GM23248 (cell line): Measurements from ENCODE around the gene AFM. TPM values are rescaled to one million over a fixed set of nuclear protein-coding genes. Genes with fewer than 3 reads are reported as not detected.

Experiments
- DNase-seq: peaks from one replicate; pipeline ENCODE4 v3.0.0-alpha.2; 2015
- H2AFZ ChIP-seq: fragments of 200-600 bp; sonication (generic); 2 replicates; pipeline ENCODE4 v1.6.1; 2016; ENCODE audit warnings: antibody characterized with exemption
- H3F3A ChIP-seq: fragments of 200-600 bp; sonication (generic); 2 replicates; pipeline ENCODE4 v1.6.1; 2016; ENCODE audit warnings: mild to moderate bottlenecking, antibody characterized with exemption, mixed run types; ENCODE audit not compliant: insufficient read depth
- H3K27ac ChIP-seq: fragments of 200-600 bp; sonication (generic); 2 replicates; pipeline ENCODE4 v1.5.1; 2016; ENCODE audit warnings: mild to moderate bottlenecking
- H3K27me3 ChIP-seq: fragments of 200-600 bp; sonication (generic); replicated peaks from 2 replicates; pipeline ENCODE4 v1.6.1; 2016; ENCODE audit warnings: mild to moderate bottlenecking; ENCODE audit not compliant: insufficient read depth
- H3K36me3 ChIP-seq: fragments of 200-600 bp; sonication (generic); 2 replicates; pipeline ENCODE4 v1.6.1; 2016; ENCODE audit warnings: low read depth, mild to moderate bottlenecking
- H3K4me1 ChIP-seq: fragments of 200-600 bp; sonication (generic); 2 replicates; pipeline ENCODE4 v1.6.1; 2016; ENCODE audit warnings: mild to moderate bottlenecking; ENCODE audit not compliant: insufficient read depth
- H3K4me2 ChIP-seq: fragments of 200-600 bp; sonication (generic); one replicate; pipeline ENCODE4 v1.6.1; 2016; ENCODE audit warnings: mild to moderate bottlenecking; ENCODE audit not compliant: unreplicated experiment
- H3K4me3 ChIP-seq: fragments of 200-600 bp; sonication (generic); 2 replicates; pipeline ENCODE4 v1.5.1; 2016; ENCODE audit warnings: mild to moderate bottlenecking
- H3K79me2 ChIP-seq: fragments of 200-600 bp; sonication (generic); 2 replicates; pipeline ENCODE4 v1.6.1; 2016; ENCODE audit warnings: mild to moderate bottlenecking; ENCODE audit not compliant: insufficient read depth
- H3K9ac ChIP-seq: fragments of 200-600 bp; sonication (generic); 2 replicates; pipeline ENCODE4 v1.6.1; 2016; ENCODE audit warnings: mild to moderate bottlenecking
- H3K9me2 ChIP-seq: fragments of 200-600 bp; sonication (generic); 2 replicates; pipeline ENCODE4 v1.6.1; 2016; ENCODE audit warnings: mixed run types, mild to moderate bottlenecking, moderate library complexity; ENCODE audit not compliant: insufficient read depth
- H3K9me3 ChIP-seq: fragments of 200-600 bp; sonication (generic); one replicate; pipeline ENCODE4 v1.6.1; 2017; ENCODE audit warnings: low read depth
- H4K20me1 ChIP-seq: fragments of 200-600 bp; sonication (generic); 2 replicates; pipeline ENCODE4 v1.6.0; 2016; ENCODE audit not compliant: insufficient read depth
- EZH2 ChIP-seq: fragments of 200-600 bp; sonication (generic); IDR thresholded peaks from 2 replicates; pipeline ENCODE4 v1.6.1; 2018; ENCODE audit warnings: antibody characterized with exemption, mild to moderate bottlenecking; ENCODE audit not compliant: insufficient read depth, poor library complexity, severe bottlenecking
- EZH2phosphoT487 ChIP-seq: fragments of 200-600 bp; sonication (generic); IDR thresholded peaks from 2 replicates; pipeline ENCODE4 v1.6.1; 2018; ENCODE audit warnings: antibody characterized with exemption, moderate library complexity, mild to moderate bottlenecking, low read depth; ENCODE audit not compliant: insufficient read depth
- WGBS, 2 experiments: methylation state at CpG; one replicate each; pipeline ENCODE4 v1.1.6; 2015 to 2017; ENCODE audit warnings: low lambda C conversion rate in 2 of 2, low coverage in 1 of 2; ENCODE audit errors: missing lambda C conversion rate in 2 of 2; 5-methylcytosine and 5-hydroxymethylcytosine counted together
- in situ Hi-C: fragments of 300-500 bp; cut with MboI; formaldehyde crosslinking; loops from 2 replicates; pipeline ENCODE4 v1.15.0; 2020
- polyA plus RNA-seq: library from polyadenylated mRNA; unstranded; fragments of >200 nt; fragmentation: Nextera tagmentation; extraction: Ambion mirVana; gene quantifications from 2 replicates; pipeline ENCODE4 v1.2.1, GENCODE V29; 2016
- total RNA-seq: library from RNA; depleted of rRNA; stranded (reverse); fragments of >200 nt; shearing (Covaris generic); gene quantifications from 2 replicates; pipeline ENCODE4 v1.2.3, GENCODE V29; 2014

AFM gene
- total and polyA plus RNA-seq, 2 experiments from 2014 or later: not detected

GRCh38 chr4:73454920-73455319 is 26.6 kb upstream of the AFM start:
- H3K4me3 ChIP-seq: no peak overlapping the region
- H3K27ac ChIP-seq: no peak overlapping the region
- peaks cover 19% of the 10 kb centered on the region for H3F3A ChIP-seq
- H4K20me1 ChIP-seq: no peaks in the 10 kb centered on the region
- H3K27me3 ChIP-seq: no peaks in the 10 kb centered on the region
- DNase-seq: no peak
- no peak overlapping the region for H3K9ac ChIP-seq
- H3K9me2 ChIP-seq: no peaks in the 10 kb centered on the region
- TF ChIP-seq EZH2phosphoT487 (no peak), EZH2 (no peak)
- no peak overlapping the region for H2AFZ ChIP-seq
- no peaks in the 10 kb centered on the region for H3K36me3 ChIP-seq
- no peaks in the 10 kb centered on the region for H3K9me3 ChIP-seq
- H3K4me2 ChIP-seq: no peak overlapping the region
- in situ Hi-C loops: no loop called here
- H3K4me1 ChIP-seq: peaks cover 22% of the 10 kb centered on the region
- H3K79me2 ChIP-seq: no peaks in the 10 kb centered on the region
- 48 to 52% methylated on average over 3 of the region's 3 CpGs for WGBS, 2 experiments

- Histone ChIP-seq H3K4me2 (no peak overlapping the region), H3K79me2 (no peaks in the 10 kb centered on the region), H3K27ac (no peak overlapping the region), H4K20me1 (no peaks in the 10 kb centered on the region), H3K9me2 (no peaks in the 10 kb centered on the region), H3K4me3 (no peak overlapping the region), H3K27me3 (no peaks in the 10 kb centered on the region), H3F3A (peaks cover 6% of the 10 kb centered on the region; the same call in 1 of the 2 replicates), H3K9me3 (no peaks in the 10 kb centered on the region), H3K9ac (no peak overlapping the region), H2AFZ (no peak overlapping the region), H3K36me3 (no peaks in the 10 kb centered on the region), H3K4me1 (peaks cover 8% of the 10 kb centered on the region; the same call in 1 of the 2 replicates)
- WGBS, 2 experiments: 70 to 74% methylated on average over 5 of the region's 5 CpGs
- in situ Hi-C loops: no loop called here
- TF ChIP-seq EZH2phosphoT487 (no peak), EZH2 (no peak)
- no peak for DNase-seq
Observed at GRCh38 chr4:73456177-73457022, 25.1 kb upstream of the AFM start.

- no peaks in the 10 kb centered on the region for H4K20me1 ChIP-seq
- TF ChIP-seq EZH2phosphoT487 (no peak), EZH2 (no peak)
- H3K27me3 ChIP-seq: 0 out of 2 replicates have a peak, but pooled peaks cover 3% of the 10 kb centered on the region
- no peak for DNase-seq
- no peaks in the 10 kb centered on the region for H3K4me1 ChIP-seq
- H3K36me3 ChIP-seq: no peaks in the 10 kb centered on the region
- no peak overlapping the region for H3K4me3 ChIP-seq
- no peaks in the 10 kb centered on the region for H3F3A ChIP-seq
- no peaks in the 10 kb centered on the region for H3K9me2 ChIP-seq
- H2AFZ ChIP-seq: no peak overlapping the region
- no peaks in the 10 kb centered on the region for H3K79me2 ChIP-seq
- WGBS, 2 experiments: 44 to 47% methylated on average over 4 of the region's 4 CpGs
- no peak overlapping the region for H3K27ac ChIP-seq
- no peak overlapping the region for H3K9ac ChIP-seq
- H3K4me2 ChIP-seq: no peak overlapping the region
- no peaks in the 10 kb centered on the region for H3K9me3 ChIP-seq
- in situ Hi-C loops: no loop called here
Observed at GRCh38 chr4:73458184-73459047, 23.1 kb upstream of the AFM start.

GRCh38 chr4:73459048-73459421 is 22.5 kb upstream of the AFM start:
- Histone ChIP-seq H3K4me1 (no peaks in the 10 kb centered on the region), H3F3A (no peaks in the 10 kb centered on the region), H3K4me2 (no peak overlapping the region), H3K9me2 (no peaks in the 10 kb centered on the region), H3K36me3 (no peaks in the 10 kb centered on the region), H3K4me3 (no peak overlapping the region), H3K27ac (no peak overlapping the region), H3K27me3 (0 out of 2 replicates have a peak, but pooled peaks cover 3% of the 10 kb centered on the region), H4K20me1 (no peaks in the 10 kb centered on the region), H3K79me2 (no peaks in the 10 kb centered on the region), H3K9ac (no peak overlapping the region), H2AFZ (no peak overlapping the region), H3K9me3 (no peaks in the 10 kb centered on the region)
- in situ Hi-C loops: no loop called here
- no peak for DNase-seq
- 26 to 30% methylated on average over 3 of the region's 3 CpGs for WGBS, 2 experiments
- TF ChIP-seq EZH2 (no peak), EZH2phosphoT487 (no peak)
